HG02852 (cell line): ENCODE data around the gene CDKAL1.
A peak's percentile ranks its signal among the peaks of the same experiment; 100 is the strongest.
"Not testable (repeated sequence)": the region's sequence is repeated elsewhere in the genome, so short reads cannot be mapped to it uniquely, and the experiment has no call there.

Source experiments
- ATAC-seq: cut with Tn5 transposase; IDR thresholded peaks from one replicate; pipeline ENCODE4 v1.9.1; 2021; ENCODE audit warnings: mild to moderate bottlenecking, moderate library complexity; ENCODE audit not compliant: unreplicated experiment

CDKAL1 gene

DNA sequence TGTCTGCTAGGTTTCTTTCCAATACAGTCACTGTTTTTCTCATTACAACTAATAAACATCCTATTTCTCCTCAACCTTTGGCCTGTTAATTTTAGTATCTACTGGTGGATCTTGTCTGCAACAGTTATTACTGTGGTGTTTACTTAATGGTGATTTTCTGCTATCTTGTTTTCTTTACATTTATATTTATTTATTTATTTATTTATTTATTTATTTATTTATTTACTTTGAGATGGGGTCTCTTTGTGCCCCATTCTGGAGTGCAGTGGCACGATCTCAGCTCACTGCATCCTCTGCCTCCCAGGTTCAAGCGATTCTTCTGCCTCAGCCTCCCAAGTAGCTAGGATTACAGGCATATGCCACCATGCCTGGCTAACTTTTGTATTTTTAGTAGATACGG is 15.1 kb downstream of the CDKAL1 start:
- not testable (repeated sequence) for ATAC-seq

DNA sequence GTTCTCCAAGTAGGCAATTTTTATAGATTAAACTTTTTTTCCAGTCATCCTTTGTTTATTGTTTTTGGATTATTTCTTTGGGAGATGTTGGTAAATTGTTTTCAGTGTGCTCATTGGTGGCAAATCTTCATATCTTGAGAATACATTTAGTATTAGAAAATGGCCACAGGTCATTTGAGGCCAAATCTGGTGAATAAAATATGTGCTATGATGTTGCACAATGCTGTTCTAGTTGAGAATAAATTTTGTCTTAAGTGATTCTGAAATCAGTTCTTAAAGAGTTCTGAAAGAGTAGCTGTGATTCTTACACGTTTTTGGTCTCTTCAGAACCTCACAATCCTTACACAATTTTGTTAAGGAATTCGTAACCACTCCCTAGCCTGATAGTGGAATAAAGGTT is 20.1 kb downstream of the CDKAL1 start:
- no peak for ATAC-seq

DNA sequence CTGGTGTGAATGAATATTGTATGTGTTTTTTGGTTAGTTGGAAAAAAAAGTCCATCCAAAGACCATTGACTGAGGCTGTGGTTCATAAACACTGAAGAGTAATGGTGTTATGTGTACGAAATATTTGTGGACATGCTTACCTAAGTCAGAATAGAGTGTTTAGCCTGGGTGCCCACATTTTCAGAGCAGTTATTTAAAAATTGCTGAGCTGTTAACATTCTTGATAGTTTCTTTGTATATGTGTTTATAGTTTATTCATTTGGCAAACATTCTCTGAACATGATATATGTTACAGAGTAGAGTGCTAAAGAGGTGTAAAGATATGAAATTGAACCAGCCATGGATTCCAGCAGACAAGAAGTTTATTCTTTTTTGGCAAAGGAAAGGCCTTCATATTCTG is 20.6 kb downstream of the CDKAL1 start:
- no peak for ATAC-seq

DNA sequence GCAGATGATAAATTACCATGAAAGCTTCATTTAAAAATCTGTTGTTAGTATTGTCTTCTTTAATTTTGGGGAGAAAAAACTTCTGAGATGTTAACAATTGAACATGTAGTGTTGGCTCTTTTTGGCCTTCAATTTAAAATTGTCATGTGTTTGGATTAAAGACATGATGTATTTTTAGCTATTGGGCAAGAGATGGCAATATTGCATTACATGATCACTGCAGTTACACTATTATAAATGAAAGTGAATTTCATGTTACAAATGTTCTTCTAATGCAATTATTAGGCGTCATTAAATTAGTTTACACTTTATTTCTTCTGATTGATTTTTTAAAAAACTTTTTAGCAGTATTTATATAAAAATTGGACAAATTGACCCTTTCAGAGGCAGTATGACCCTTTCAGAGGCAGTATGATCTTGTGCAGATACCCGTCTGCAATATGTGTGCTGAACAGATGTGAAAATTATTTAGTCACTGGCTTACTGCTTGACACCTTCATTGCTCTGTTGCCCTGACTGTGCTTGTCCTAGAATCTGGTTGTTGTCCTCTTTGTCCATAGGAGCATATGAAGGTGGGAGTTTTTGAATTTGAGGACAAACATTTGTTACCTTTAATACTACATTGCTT is 25.8 kb downstream of the CDKAL1 start:
- ATAC-seq = no peak

DNA sequence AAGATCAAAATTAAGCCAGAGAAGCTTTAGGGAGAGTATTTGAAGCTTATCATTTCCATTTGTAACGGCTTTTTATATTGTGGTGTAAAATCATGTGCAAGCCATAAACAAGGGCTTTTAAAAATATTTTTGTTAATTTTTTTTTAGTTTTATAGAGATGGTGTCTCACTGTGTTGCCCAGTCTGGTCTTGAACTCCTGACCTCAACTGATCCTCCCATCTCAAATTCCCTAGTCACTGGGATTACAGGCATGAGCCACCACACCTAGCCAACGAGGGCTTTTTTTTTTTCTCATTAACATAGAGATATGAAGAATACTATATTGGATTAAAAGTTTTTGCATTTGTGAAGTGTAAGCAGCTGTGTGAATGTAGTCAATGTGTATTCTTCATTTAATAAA is 29.1 kb downstream of the CDKAL1 start:
- no peak for ATAC-seq

DNA sequence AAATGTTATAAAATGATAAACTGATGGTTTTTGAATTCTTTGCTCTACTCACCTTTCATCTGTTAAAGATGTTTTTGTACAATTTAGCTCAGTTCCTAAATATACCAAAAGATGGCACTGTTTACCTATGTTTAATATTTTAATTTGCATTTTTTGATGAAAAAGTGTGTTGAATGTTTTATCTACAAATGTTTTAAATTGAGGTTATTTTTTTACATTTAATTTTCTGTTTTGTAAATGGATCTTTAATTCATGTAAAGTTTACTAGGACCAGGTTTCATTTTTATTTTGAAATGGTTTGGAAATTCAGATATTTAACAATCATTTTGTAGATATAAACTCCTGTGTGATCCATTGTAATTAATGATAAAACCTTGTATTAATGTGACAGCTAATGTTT is 30.0 kb downstream of the CDKAL1 start:
- ATAC-seq = no peak

DNA sequence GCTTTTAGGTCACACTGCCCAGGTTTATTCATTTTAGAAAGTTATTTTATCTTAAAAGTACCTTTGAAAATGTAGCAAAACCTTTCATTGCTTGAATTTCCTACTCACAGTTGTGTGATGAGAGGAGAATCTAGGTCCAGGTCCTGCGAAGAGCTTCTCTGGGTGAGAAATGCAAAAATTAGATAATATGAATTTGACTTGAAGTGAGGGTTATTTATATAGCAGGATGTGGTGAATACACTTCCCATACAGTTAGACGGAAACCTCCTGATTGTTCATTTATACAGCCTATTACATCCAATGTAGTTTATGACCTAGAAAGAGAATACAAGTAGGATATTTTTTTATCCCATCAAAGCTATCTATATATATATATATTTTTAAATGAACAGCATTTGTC is 30.5 kb downstream of the CDKAL1 start:
- ATAC-seq = peak; percentile 73

DNA sequence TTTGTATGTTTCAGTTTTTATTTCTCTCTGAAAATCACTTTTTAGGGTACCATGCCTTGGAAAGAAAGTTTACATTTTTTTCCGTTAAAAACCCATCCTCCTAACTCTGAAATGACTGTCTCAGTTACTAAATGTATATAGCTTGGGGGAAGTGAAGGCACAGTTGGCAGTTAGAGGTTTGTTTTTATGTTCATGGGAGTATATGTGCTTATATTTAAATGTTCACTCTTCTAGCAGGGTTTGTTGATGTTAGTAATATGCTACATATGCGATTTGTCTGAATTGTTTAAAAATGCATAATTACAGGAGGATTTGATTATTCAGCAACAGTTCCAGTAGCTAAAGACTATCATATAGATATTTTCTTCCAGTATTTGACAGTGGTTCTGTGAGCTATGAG is 31.1 kb downstream of the CDKAL1 start:
- ATAC-seq = peak; percentile 29

DNA sequence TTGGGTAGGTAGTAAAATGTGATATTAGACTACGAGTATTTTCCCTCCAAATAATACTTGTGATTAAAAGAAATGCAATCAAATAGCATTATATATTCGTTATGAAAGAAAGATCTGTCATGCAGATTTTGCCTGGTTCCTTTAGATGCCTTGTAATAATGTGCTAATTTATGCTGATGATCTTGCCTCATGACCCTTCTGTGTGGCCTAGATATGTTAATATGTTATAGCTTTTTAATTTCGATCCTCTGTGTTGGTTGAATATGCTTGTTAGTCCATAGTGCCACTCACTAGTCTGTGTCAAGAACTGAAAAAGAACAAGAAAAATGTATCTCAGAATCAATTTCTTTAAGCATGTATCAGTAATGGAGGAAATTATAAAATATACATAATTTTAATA is 31.9 kb downstream of the CDKAL1 start:
- ATAC-seq = no peak

DNA sequence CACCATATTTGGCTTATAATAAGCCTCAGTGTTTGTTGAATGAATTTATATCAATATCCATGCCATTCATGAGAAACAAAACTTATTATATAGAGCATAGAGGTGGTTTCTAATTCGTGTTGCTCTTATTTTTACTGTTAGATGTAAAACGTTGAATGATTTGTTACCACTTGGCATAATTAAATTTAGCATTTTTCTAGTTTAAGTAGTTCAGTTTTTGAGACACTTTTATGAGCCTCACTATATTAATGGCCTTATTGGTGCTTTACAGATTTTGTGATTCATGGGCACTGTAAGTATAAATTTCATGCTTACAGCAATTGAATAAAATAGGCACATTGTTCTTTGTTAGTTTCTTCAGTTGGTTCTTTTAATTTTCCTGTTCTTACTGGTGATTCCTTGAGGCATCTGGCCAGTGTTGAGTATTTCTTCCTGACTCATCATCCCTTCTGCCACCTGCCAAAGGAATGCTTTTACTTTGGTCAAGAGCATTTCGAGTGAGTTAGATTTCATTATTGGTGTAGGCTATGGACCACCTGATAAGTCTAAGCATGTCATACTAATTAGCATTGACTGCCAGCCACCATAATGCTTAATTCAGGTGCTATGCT is 34.8 kb downstream of the CDKAL1 start:
- no peak for ATAC-seq

DNA sequence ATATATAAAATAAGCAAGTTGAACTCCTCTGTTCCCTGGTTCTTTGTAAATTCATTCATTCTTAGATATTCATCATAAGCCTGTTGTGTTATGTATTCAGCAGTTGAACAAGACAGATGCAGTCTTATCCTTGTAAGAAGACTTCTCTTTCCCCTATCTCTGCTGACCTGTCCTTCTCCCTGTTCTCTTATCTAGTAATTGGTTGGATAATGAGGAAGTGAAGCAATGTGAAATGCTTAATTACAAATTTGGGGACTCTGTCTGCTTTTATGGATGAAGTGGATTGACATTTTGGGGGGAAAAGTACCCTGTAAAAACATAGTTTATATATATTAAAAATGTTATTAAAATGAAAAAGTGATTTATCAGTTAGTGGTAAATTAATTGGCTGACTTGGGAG is 37.0 kb downstream of the CDKAL1 start:
- no peak for ATAC-seq

DNA sequence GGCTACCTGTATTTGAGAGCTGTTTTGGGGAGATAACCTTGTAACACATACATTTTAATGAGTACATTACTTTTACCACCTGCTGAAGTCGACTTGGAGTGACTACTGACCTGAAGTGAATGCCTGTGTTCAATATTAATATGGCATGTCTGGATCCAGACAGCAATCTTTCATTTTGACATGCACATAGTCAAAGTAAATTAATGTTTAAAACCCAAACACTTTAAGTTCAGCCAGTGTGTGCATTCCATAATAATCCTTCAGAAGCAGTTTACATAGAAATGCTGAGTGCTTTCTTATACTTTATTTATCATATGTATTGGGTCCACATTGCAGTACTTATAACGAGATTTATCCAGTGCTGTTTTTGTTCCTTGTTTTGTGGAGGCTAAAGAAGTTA is 38.0 kb downstream of the CDKAL1 start:
- ATAC-seq = no peak

DNA sequence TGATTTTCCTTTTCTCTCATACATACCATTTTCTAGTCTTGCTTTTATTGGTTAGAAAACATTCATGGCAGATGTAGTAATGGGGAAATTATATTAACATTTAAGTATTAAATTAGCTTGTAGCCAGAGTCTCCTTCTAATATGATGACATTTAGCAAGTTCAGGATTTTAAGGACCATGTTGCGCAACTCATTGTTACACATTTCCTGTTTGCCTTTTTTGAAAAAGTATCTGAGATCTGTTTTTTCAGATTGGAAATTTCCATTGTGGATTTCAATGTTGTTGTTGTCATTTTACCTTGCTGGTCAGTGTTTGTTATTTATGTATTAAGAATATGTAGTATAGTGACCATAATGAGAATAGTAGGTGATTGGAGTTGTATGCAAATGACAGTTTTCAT is 38.7 kb downstream of the CDKAL1 start:
- ATAC-seq = no peak

DNA sequence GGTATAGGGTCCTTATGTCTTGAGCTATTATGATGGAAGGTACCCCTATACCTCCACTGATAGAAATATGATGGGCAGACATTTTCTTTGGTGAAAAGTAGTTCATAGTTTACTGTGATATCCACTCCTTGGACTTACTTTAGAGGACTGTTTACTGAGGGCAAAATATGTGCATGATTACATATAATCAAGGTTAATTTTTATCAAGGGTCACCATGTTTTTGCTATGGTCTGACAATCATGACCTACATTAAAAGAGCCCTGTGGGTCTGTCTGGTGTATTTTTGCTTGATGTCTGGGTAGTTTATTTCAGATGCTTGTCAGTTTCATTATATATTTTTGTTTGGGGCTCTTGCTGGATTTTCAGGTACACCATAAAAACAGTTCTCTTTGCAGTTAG is 40.1 kb downstream of the CDKAL1 start:
- no peak for ATAC-seq

DNA sequence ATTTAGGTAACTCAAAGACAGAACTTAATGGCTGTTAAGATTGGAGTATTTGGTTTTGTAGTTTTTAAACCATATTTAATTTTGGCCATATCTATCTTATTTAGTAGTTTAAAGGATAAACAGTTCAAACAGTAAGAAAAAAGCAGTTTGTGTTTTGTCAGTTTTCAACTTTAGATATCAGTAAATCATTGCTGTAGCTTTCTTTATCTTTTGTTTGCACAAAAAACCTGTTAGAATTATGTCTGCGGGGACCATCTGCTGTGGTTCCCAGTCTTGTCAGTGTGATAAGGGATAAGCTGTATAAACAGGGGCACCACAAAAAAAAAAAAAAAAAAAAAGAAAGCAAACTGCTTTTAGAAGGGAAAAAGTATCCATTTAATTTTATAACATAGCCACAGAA is 40.9 kb downstream of the CDKAL1 start:
- ATAC-seq = no peak

DNA sequence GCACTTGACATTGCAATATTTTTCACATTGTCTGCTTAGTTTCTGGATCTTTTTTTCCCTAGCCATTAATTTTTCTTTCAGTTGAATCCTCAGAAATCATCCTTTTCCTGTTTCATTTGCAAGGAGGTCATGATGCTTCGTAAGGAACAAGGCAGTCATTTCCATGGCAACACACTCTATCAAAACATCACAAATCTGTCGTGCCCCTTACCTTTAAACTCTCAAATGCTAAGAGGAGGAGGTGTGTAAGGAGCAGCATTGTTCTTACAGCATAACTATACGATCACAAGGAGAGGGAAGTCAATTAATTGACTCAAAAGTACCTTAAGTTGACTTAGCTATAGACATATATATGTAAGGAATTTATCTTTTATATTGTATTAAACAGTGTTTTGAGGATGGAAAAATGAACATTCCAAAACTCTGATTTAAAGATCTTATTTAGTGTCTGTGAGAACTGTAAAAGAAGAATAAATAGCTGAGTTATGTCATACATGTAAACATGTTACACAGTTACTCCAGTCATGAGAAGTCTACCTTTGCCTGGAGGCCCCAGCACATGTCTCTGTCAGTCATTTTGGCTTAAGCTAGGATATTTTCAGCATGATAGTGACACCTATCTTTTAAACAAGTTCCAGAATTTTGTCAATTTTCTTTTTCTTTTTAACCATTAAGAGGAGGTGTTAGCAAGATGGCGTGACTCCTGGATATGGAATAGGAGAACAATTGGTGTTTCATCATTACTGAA is 41.6 kb downstream of the CDKAL1 start:
- ATAC-seq = no peak

DNA sequence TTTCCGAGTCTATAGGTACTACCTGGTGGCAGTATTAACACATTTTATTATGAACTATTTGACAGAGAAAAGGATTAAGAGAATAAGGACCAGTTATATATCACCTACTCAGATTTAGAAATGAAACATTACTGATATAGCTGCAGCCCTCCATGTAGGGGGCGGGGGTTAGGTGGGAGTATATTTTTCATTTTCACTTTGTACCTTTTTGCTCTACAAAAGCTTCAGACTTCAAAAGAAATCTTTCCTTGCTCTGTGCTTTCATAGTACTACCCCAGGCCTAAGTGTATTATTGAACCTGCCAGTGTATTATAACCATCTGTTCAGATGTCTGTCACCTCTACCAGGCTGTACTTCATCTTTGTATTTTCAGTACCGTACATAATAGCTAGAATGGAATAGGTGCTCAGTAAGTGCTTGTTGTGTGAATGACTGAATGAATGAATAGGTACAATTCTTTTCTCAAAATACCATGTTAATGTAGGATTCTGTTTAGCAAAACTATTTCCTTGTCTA is 43.0 kb downstream of the CDKAL1 start:
- ATAC-seq = no peak

DNA sequence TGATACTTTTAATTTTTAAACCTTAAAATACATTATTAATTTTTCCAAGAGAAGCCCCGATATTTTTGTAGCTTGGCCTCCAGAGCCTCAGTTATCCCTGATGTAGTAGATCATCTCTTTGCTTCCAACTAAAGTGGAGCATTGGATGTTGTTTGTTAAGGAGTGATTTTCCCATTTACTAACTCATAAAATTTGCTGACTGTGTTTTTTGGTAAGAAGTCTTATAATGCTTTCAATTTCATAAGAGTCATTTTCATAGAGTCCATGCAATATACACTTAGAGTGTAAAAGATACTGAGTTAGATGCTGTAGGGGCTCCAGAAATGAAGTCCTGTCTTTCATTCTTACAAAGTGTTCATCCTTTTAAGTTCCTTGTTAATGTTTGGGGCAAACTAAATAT is 46.8 kb downstream of the CDKAL1 start:
- no peak for ATAC-seq

DNA sequence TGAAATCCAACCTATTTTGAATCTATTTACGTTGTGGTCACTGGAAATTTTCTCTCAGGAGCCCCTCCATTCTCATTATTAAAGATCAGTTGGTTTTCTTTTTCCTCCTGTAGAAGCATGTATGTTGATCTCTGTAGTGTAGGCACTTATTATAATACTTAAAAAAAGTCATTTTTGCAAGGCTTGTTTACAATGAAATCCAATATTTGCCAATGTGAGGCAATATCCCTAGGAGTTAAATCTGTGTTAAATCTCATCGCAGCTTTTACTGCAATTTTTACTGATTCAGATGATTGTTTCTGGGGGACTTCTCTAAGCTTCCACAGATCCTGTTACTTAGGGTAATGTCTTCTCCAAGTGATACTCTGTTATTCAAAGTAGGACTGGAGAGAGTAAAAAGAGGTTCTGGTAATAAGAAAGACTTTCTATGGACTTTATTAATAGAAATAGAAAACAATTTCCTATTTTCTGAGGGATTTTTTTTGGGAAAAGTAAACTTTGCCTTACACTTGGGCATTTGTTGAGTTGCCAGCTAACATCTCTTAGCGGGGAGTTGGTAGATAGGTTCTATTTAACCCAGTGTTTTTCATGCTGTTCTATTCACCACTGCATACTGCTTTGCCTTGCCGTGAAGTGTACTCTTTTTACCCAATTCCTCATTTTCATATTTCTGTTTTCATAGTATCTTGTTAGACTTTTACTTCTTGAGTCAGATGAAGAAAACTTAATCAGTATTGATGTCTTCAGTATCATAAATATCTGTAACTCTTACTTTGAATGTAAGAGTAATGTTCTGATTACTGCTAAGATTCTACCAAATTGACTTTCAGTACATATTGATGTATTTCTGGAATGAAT is 48.6 kb downstream of the CDKAL1 start:
- peak; percentile 58 for ATAC-seq

DNA sequence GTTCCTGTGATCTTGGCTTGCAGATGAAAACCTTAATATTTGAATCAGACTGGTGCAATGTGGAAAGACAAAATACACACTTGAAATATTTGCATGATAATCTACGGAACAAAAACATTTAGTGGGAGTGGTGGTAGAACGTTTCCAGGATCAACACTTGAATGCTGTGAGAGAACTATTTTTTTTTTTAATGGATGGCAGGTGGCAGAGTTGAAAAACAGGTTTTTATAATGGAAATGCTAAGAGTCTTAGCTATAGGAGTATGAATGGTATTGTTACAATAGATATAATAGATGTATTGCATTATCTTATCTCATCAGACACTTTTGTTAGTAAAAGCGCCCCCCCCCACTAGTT is 49.2 kb downstream of the CDKAL1 start:
- no peak for ATAC-seq

DNA sequence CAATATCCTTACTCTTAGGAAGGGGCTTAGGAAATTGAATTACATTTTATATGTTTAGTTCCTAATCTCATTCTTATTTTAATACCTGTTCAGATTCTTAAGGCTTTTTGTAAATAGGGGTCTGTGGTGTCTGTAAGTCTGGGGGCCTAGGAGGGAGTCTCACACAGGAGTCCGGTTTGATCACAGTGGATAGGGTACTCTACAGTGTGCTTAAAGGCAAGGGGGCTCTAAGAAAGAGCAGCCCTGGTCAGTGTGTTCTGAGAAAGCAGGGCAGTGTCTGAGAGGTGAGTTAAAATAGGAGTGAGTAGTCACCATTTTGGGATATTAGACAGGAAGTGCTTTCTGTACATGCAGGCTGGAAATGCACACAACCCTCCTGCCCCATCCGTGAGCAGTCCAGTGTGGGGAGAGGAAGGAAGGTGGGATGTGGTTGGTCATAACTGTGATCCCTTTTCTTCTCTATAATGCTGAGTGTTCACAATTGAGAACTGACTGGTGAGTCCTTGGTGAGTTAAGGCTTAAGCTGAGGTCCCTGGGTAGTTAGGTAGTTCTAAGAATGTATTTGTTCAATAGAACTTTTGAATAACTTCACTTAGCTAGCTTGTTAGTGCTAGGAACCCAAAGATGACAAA is 50.0 kb downstream of the CDKAL1 start:
- no peak for ATAC-seq
